ENCODE data around the gene L3MBTL4.

DNA sequence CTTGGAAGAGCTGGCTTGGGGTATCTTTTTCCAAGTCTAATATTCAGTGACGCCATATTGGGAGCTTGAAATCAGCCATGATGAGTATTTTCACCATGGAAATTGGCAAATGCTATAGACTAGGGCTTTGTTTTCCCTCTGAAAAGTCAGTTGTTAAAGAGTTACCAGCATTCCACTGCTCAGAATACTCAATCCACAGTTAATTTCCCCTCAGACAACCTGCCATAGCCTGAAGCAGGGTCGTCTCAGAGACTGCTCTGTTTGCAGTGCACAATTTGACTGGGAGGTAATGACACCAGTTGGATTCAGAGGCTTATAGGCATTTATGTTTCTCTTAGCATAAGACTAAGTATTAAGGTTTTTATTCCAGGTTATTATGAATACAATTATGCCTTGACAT is 483.9 kb downstream of the L3MBTL4 start:
- no peak for TF ChIP-seq EZH2phosphoT487 (IDR thresholded peaks at IDR 0.05; ENCODE audit: borderline replicate concordance, low read depth, low read length)
- TF ChIP-seq, protein P1, sequence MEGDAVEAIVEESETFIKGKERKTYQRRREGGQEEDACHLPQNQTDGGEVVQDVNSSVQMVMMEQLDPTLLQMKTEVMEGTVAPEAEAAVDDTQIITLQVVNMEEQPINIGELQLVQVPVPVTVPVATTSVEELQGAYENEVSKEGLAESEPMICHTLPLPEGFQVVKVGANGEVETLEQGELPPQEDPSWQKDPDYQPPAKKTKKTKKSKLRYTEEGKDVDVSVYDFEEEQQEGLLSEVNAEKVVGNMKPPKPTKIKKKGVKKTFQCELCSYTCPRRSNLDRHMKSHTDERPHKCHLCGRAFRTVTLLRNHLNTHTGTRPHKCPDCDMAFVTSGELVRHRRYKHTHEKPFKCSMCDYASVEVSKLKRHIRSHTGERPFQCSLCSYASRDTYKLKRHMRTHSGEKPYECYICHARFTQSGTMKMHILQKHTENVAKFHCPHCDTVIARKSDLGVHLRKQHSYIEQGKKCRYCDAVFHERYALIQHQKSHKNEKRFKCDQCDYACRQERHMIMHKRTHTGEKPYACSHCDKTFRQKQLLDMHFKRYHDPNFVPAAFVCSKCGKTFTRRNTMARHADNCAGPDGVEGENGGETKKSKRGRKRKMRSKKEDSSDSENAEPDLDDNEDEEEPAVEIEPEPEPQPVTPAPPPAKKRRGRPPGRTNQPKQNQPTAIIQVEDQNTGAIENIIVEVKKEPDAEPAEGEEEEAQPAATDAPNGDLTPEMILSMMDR (conservative IDR thresholded peaks at IDR 0.05; ENCODE audit: low read length), result no peak
